Lower lobe of right lung (tissue), 2 donors: Measurements from ENCODE around the gene ALAS1. TPM values are rescaled to one million over a fixed set of nuclear protein-coding genes. Genes with fewer than 3 reads are reported as not detected.
A peak's percentile ranks its signal among the peaks of the same experiment; 100 is the strongest.

Experiments
- ATAC-seq, 2 donors: fragments of 200-7000 bp; cut with Tn5 transposase; one replicate each; pipeline ENCODE4 v1.9.1; 2020 to 2022; ENCODE audit warnings: mild to moderate bottlenecking in 2 of 2, moderate library complexity in 2 of 2
- DNase-seq: peaks from one replicate; pipeline ENCODE4 v3.0.0-alpha.2; 2020
- H3K27ac ChIP-seq: fragments of 200-600 bp; one replicate; pipeline ENCODE4 v1.8.0; 2022
- H3K27me3 ChIP-seq: fragments of 200-600 bp; one replicate; pipeline ENCODE4 v1.8.0; 2022; ENCODE audit warnings: low read depth
- H3K36me3 ChIP-seq: fragments of 200-600 bp; one replicate; pipeline ENCODE4 v1.8.0; 2022; ENCODE audit warnings: mild to moderate bottlenecking
- H3K4me1 ChIP-seq: fragments of 200-600 bp; one replicate; pipeline ENCODE4 v1.8.0; 2022
- H3K4me3 ChIP-seq: fragments of 200-600 bp; one replicate; pipeline ENCODE4 v1.8.0; 2022; ENCODE audit warnings: mild to moderate bottlenecking
- H3K9me3 ChIP-seq: fragments of 200-600 bp; one replicate; pipeline ENCODE4 v1.8.0; 2022
- CTCF ChIP-seq: fragments of 200-600 bp; IDR thresholded peaks from one replicate; pipeline ENCODE4 v1.8.0; 2022; ENCODE audit warnings: antibody characterized with exemption, mild to moderate bottlenecking
- intact Hi-C: fragments of 100-400 bp; cut with DNase I; formaldehyde crosslinking; loops from one replicate; pipeline ENCODE4 v1.11.0; 2022
- total RNA-seq: library from RNA; stranded (reverse); fragmentation: NEBNext Ultra II Directional; extraction: Animal tissue kit (Norgen Biotek cat#: 25700); gene quantifications from one replicate; pipeline ENCODE4 v1.2.1, GENCODE V29; 2021
- donor health status: DM: no; HTN: yes; CAD: no; lungs with severe emphysema.

ALAS1 gene
- total RNA-seq, 1 donor from 2014 or later, result 103 TPM

- ATAC-seq (peak in 1 of 2 donors; percentile 21), DNase-seq (no peak)
- H3K36me3 ChIP-seq, result no peaks in the 10 kb centered on the region
- H3K9me3 ChIP-seq, result no peaks in the 10 kb centered on the region
- TF ChIP-seq CTCF, result no peak
- no peak overlapping the region for H3K4me3 ChIP-seq
- H3K4me1 ChIP-seq, result peaks cover 12% of the 10 kb centered on the region
- H3K27ac ChIP-seq, result no peak overlapping the region
- intact Hi-C loops, result no loop called here
- no peaks in the 10 kb centered on the region for H3K27me3 ChIP-seq
These were observed 16.4 kb upstream of the ALAS1 start for GRCh38 chr3:52181543-52181942.

- peak; percentile 32 to 41 for ATAC-seq
- no peak overlapping the region for H3K27ac ChIP-seq
- peaks cover 7% of the 10 kb centered on the region for H3K4me1 ChIP-seq
- intact Hi-C loops, result no loop called here
- no peak for TF ChIP-seq CTCF
- no peaks in the 10 kb centered on the region for H3K36me3 ChIP-seq
- DNase-seq, result no peak
- no peaks in the 10 kb centered on the region for H3K9me3 ChIP-seq
- H3K4me3 ChIP-seq, result no peak overlapping the region
- H3K27me3 ChIP-seq, result no peaks in the 10 kb centered on the region
These were observed 15.8 kb upstream of the ALAS1 start for GRCh38 chr3:52182196-52182595.

GRCh38 chr3:52182691-52183090 lies 15.3 kb upstream of the ALAS1 start:
- Histone ChIP-seq H3K4me1 (peaks cover 2% of the 10 kb centered on the region), H3K27ac (no peak overlapping the region), H3K27me3 (no peaks in the 10 kb centered on the region), H3K9me3 (no peaks in the 10 kb centered on the region), H3K4me3 (no peak overlapping the region), H3K36me3 (no peaks in the 10 kb centered on the region)
- TF ChIP-seq CTCF, result no peak
- ATAC-seq (no peak), DNase-seq (no peak)
- intact Hi-C loops, result no loop called here

GRCh38 chr3:52183786-52184445 lies 14.0 kb upstream of the ALAS1 start:
- Histone ChIP-seq H3K27me3 (no peaks in the 10 kb centered on the region), H3K4me1 (no peaks in the 10 kb centered on the region), H3K27ac (no peak overlapping the region), H3K36me3 (no peaks in the 10 kb centered on the region), H3K4me3 (no peak overlapping the region), H3K9me3 (no peaks in the 10 kb centered on the region)
- intact Hi-C loops, result no loop called here
- DNase-seq, result no peak
- ATAC-seq, result no peak
- no peak for TF ChIP-seq CTCF

- no peak for TF ChIP-seq CTCF
- no peak for DNase-seq
- H3K36me3 ChIP-seq, result no peaks in the 10 kb centered on the region
- H3K9me3 ChIP-seq, result no peaks in the 10 kb centered on the region
- peaks cover 5% of the 10 kb centered on the region for H3K4me1 ChIP-seq
- no peak overlapping the region for H3K4me3 ChIP-seq
- no peaks in the 10 kb centered on the region for H3K27me3 ChIP-seq
- no peak for ATAC-seq
- intact Hi-C loops, result no loop called here
- no peak overlapping the region for H3K27ac ChIP-seq
These were observed 13.3 kb upstream of the ALAS1 start for GRCh38 chr3:52184690-52185089.
